ENCODE measurements around the gene SPAG5.

SPAG5 gene

GRCh38 chr17:28598799-28599310 lies at the start of gene SPAG5:
Gene SPAG5, minus strand, starts transcription at chr17:28599025. Its CDS starts 79 bp downstream, at chr17:28598946.
- peak; percentile 87 for DNase-seq (ENCODE audit: low read depth, low spot score)

- no peak for DNase-seq (ENCODE audit: low read depth, low spot score)
These were observed 47.4 kb upstream of the SPAG5 start for GRCh38 chr17:28646039-28646754.

GRCh38 chr17:28645576-28645939 lies 46.7 kb upstream of the SPAG5 start:
- DNase-seq (ENCODE audit: low read depth, low spot score), result no peak

GRCh38 chr17:28644787-28645575 lies 46.2 kb upstream of the SPAG5 start, which contains the start of gene BLTP2:
Gene BLTP2, minus strand, starts transcription at chr17:28645158. Its CDS starts 102 bp downstream, at chr17:28645056.
- peak; percentile 88 for DNase-seq (ENCODE audit: low read depth, low spot score)

- no peak for DNase-seq (ENCODE audit: low read depth, low spot score)
These were observed 45.4 kb upstream of the SPAG5 start for GRCh38 chr17:28643983-28644786.

- DNase-seq (ENCODE audit: low read depth, low spot score), result no peak
These were observed 42.8 kb upstream of the SPAG5 start for GRCh38 chr17:28641579-28641978.

- no peak for DNase-seq (ENCODE audit: low read depth, low spot score)
These were observed 36.7 kb upstream of the SPAG5 start for GRCh38 chr17:28635506-28635905.

GRCh38 chr17:28634206-28634865 lies 35.5 kb upstream of the SPAG5 start:
- no peak for DNase-seq (ENCODE audit: low read depth, low spot score)

- DNase-seq (ENCODE audit: low read depth, low spot score), result no peak
These were observed 28.0 kb upstream of the SPAG5 start for GRCh38 chr17:28626818-28627217.

- DNase-seq (ENCODE audit: low read depth, low spot score), result no peak
These were observed 25.3 kb upstream of the SPAG5 start for GRCh38 chr17:28624148-28624547.

- DNase-seq (ENCODE audit: low read depth, low spot score), result no peak
These were observed 24.9 kb upstream of the SPAG5 start for GRCh38 chr17:28623696-28624095.

GRCh38 chr17:28622186-28622585 lies 23.4 kb upstream of the SPAG5 start:
- no peak for DNase-seq (ENCODE audit: low read depth, low spot score)

GRCh38 chr17:28620010-28620409 lies 21.2 kb upstream of the SPAG5 start:
- DNase-seq (ENCODE audit: low read depth, low spot score), result no peak

- DNase-seq (ENCODE audit: low read depth, low spot score), result no peak
These were observed 19.6 kb upstream of the SPAG5 start for GRCh38 chr17:28618464-28618863.

- no peak for DNase-seq (ENCODE audit: low read depth, low spot score)
These were observed 17.5 kb upstream of the SPAG5 start for GRCh38 chr17:28616281-28616680.

- no peak for DNase-seq (ENCODE audit: low read depth, low spot score)
These were observed 16.6 kb upstream of the SPAG5 start for GRCh38 chr17:28615260-28615940.

GRCh38 chr17:28613931-28614381 lies 15.1 kb upstream of the SPAG5 start, which contains the start of gene RSKR:
Gene RSKR, minus strand, starts transcription at chr17:28614185. Its CDS starts 24 bp downstream, at chr17:28614161.
- no peak for DNase-seq (ENCODE audit: low read depth, low spot score)

- DNase-seq (ENCODE audit: low read depth, low spot score), result no peak
These were observed 14.4 kb upstream of the SPAG5 start for GRCh38 chr17:28612936-28613872.

- no peak for DNase-seq (ENCODE audit: low read depth, low spot score)
These were observed 13.7 kb upstream of the SPAG5 start for GRCh38 chr17:28612531-28612930.
